Right lobe of liver (tissue), 6 donors: ENCODE measurements around the gene MYNN. TPM values are rescaled to one million over a fixed set of nuclear protein-coding genes. Genes with fewer than 3 reads are reported as not detected.

ENCODE experiments used
- ATAC-seq, 4 donors: fragments of 200-7000 bp; cut with Tn5 transposase; one replicate each; pipeline ENCODE4 v1.9.1; 2020; ENCODE audit warnings: mild to moderate bottlenecking in 4 of 4, moderate library complexity in 4 of 4
- DNase-seq, 3 donors: peaks; one replicate each; pipeline ENCODE4 v3.0.0-alpha.2; 2020
- H3K27ac ChIP-seq, 3 donors: fragments of 200-600 bp; one replicate each; pipeline ENCODE4 v1.8.0; 2022
- H3K27me3 ChIP-seq, 2 donors: fragments of 200-600 bp; one replicate each; pipeline ENCODE4 v1.8.0; 2022
- H3K36me3 ChIP-seq, 4 donors: fragments of 200-600 bp; sonication (generic) in 1 of 4; one replicate each; pipeline versions ENCODE4 v1.5.1 to v1.8.0; 2017 to 2022; ENCODE audit warnings: control low read depth in 1 of 4
- H3K4me1 ChIP-seq, 4 donors: fragments of 200-600 bp; sonication (generic) in 1 of 4; one replicate each; pipeline versions ENCODE4 v1.5.1 to v1.8.0; 2017 to 2022; ENCODE audit warnings: control low read depth in 1 of 4
- H3K4me3 ChIP-seq, 3 donors: fragments of 200-600 bp; one replicate each; pipeline ENCODE4 v1.8.0; 2022
- H3K9me3 ChIP-seq, 4 donors: fragments of 200-600 bp; sonication (generic) in 1 of 4; one replicate each; pipeline versions ENCODE4 v1.5.1 to v1.8.0; 2017 to 2022; ENCODE audit warnings: control low read depth in 1 of 4
- CTCF ChIP-seq, 4 donors: fragments of 200-600 bp in 3 of 4; fragments of 450-650 bp in 1 of 4; IDR thresholded peaks; one replicate each; pipeline versions ENCODE4 v1.5.1 to v1.8.0; 2016 to 2022; ENCODE audit warnings: antibody characterized with exemption in 4 of 4, mild to moderate bottlenecking in 2 of 4
- POLR2A ChIP-seq: fragments of 450-650 bp; IDR thresholded peaks from one replicate; pipeline ENCODE4 v1.6.1; 2017; ENCODE audit warnings: antibody characterized with exemption, mild to moderate bottlenecking
- WGBS: methylation state at CpG from one replicate; pipeline ENCODE4 v1.1.6; 2018; ENCODE audit warnings: low coverage, low lambda C conversion rate; ENCODE audit not compliant: insufficient coverage; ENCODE audit errors: missing lambda C conversion rate; 5-methylcytosine and 5-hydroxymethylcytosine counted together
- intact Hi-C, 2 donors: fragments of 100-400 bp; cut with DNase I; formaldehyde crosslinking; loops; one replicate each; pipeline versions ENCODE4 v1.11.2 to v1.14.1; 2022
- total RNA-seq, 6 experiments: library from RNA; depleted of rRNA in 2 of 6; stranded (reverse); fragments of >200 nt in 2 of 6; fragmentation: NEBNext Ultra II Directional in 3 of 6; extraction: Animal tissue kit (Norgen Biotek cat#: 25700) in 3 of 6; gene quantifications; one replicate each; pipeline versions ENCODE4 v1.1.0 to v1.2.4, GENCODE V29; 2016 to 2023
- donor health status: DM: no; HTN: yes; CAD: no.
- donor health status: DM: no; HTN: no; CAD: no.
- donor health status: DM: no; HTN: no; CAD: no.
- donor health status: DM: no; HTN: yes; CAD: no.
- donor health status: DM: no; HTN: yes; CAD: no.

The MYNN gene
- total RNA-seq, 6 experiments from 2014 or later = 5.6 to 6.7 (median 5.9) TPM

GRCh38 chr3:169764882-169765612 is 8.1 kb upstream of the MYNN start, which contains the start of gene TERC:
TERC (minus strand) TSS chr3:169765060.
- DNase-seq = peak; percentile 93 to 95 (median 95)
- Histone ChIP-seq H3K9me3 (no peaks in the 10 kb centered on the region), H3K36me3 (no peaks in the 10 kb centered on the region), H3K27ac (peak within 1 kb of the TSS; percentile 93 to 94 (median 93)), H3K4me3 (peak within 1 kb of the TSS; percentile 67 to 90 (median 69)), H3K4me1 (no peaks in the 10 kb centered on the region), H3K27me3 (no peaks in the 10 kb centered on the region)
- intact Hi-C loops = no loop called here
- TF ChIP-seq POLR2A (peak; percentile 99), CTCF (IDR thresholded peaks at IDR 0.05) (no peak)
- peak; percentile 88 to 95 (median 92) for ATAC-seq
- 9% methylated on average over 21 of the region's 42 CpGs for WGBS

- WGBS = 0% methylated on average over 29 of the region's 51 CpGs
Measured at GRCh38 chr3:169769287-169770181, 3.7 kb upstream of the MYNN start, which contains the start of gene ACTRT3. ACTRT3 (minus strand) TSS chr3:169769561; CDS start chr3:169769520, 41 bp downstream.

GRCh38 chr3:169771497-169772304 is 1.5 kb upstream of the MYNN start:
- intact Hi-C loops = no loop called here
- H3K9me3 ChIP-seq = no peaks in the 10 kb centered on the region
- H3K27ac ChIP-seq = peak overlapping the region; percentile 96 to 99 (median 99)
- TF ChIP-seq POLR2A (no peak), CTCF (IDR thresholded peaks at IDR 0.05) (no peak)
- peak in 3 of 4 donors; percentile 25 to 37 (median 31) for ATAC-seq
- under 1% methylated on average over 27 of the region's 27 CpGs for WGBS
- no peaks in the 10 kb centered on the region for H3K27me3 ChIP-seq
- H3K4me3 ChIP-seq = peak overlapping the region; percentile 70 to 92 (median 79)
- H3K4me1 ChIP-seq = peaks cover 0 to 19% (median 5%) of the 10 kb centered on the region in 4 donors
- peaks cover 0 to 16% (median 0%) of the 10 kb centered on the region in 4 donors for H3K36me3 ChIP-seq
- peak in 2 of 3 donors; percentile 35 to 38 for DNase-seq

More at GRCh38 chr3:169769287-169770181, 3.7 kb upstream of the MYNN start, which contains the start of gene ACTRT3:
- peaks cover 0 to 3% (median 0%) of the 10 kb centered on the region in 4 donors for H3K36me3 ChIP-seq
- no peaks in the 10 kb centered on the region for H3K27me3 ChIP-seq
- peaks cover 0 to 9% (median 0%) of the 10 kb centered on the region in 4 donors for H3K4me1 ChIP-seq
- no peak for TF ChIP-seq CTCF (IDR thresholded peaks at IDR 0.05)
- peak; percentile 78 for TF ChIP-seq POLR2A
- no peaks in the 10 kb centered on the region for H3K9me3 ChIP-seq
- peak within 1 kb of the TSS; percentile 74 to 92 (median 90) for H3K27ac ChIP-seq
- H3K4me3 ChIP-seq = peak within 1 kb of the TSS; percentile 48 to 69 (median 58)
- intact Hi-C loops = no loop called here
- DNase-seq = peak; percentile 74 to 80 (median 78)
- peak; percentile 10 to 53 (median 20) for ATAC-seq
